ENCODE results near the gene SP9.

Gene SP9

DNA sequence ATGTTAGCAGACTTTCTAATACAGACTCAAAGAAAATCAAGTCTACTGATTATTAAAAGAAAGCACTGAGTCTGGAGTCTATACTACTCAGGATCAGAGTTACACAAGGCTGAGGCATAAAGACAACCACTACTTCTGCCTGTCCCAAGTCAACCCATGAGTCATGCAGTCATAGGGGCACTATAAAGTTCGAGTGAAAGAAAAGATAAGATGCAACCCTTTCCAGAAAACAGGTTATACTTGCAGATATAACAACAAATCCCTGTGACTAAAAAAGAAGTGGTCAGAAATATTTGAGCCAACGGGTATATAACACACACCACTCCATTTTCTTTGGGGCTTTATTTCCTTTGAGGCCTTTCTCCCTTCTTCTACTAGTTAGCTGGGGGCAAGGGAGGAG is 42.2 kb downstream of the SP9 start:
- TF ChIP-seq, protein P1, sequence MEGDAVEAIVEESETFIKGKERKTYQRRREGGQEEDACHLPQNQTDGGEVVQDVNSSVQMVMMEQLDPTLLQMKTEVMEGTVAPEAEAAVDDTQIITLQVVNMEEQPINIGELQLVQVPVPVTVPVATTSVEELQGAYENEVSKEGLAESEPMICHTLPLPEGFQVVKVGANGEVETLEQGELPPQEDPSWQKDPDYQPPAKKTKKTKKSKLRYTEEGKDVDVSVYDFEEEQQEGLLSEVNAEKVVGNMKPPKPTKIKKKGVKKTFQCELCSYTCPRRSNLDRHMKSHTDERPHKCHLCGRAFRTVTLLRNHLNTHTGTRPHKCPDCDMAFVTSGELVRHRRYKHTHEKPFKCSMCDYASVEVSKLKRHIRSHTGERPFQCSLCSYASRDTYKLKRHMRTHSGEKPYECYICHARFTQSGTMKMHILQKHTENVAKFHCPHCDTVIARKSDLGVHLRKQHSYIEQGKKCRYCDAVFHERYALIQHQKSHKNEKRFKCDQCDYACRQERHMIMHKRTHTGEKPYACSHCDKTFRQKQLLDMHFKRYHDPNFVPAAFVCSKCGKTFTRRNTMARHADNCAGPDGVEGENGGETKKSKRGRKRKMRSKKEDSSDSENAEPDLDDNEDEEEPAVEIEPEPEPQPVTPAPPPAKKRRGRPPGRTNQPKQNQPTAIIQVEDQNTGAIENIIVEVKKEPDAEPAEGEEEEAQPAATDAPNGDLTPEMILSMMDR (IDR thresholded peaks at IDR 0.05; ENCODE audit: low read depth, low read length) = no peak
- no peak overlapping the region for H3K4me3 ChIP-seq (replicated peaks in 1 of 2; ENCODE audit: low read depth in 2 of 2, low read length in 2 of 2)
- peak; percentile 14 to 47 for DNase-seq (ENCODE audit: low read depth in 2 of 2)

DNA sequence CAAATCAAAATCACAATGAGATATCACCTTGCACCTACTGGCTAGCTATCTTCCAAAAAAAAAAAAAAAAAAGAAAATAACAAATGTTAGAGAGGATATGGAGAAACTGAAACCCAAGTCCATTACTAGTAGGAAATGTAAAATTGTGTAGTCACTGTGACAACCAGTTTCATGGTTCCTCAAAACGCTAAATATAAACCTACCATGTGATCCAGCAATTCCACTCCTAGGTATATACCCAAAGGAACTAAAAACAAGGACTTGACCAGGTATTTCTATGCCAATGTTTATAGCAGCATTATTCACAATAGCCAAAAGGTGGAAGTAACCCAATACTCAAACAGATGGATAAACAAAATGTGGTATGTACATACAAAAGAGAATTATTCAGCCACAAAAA is 49.0 kb downstream of the SP9 start:
- no peak for DNase-seq (ENCODE audit: low read depth in 2 of 2)
- H3K4me3 ChIP-seq (replicated peaks in 1 of 2; ENCODE audit: low read depth in 2 of 2, low read length in 2 of 2) = no peak overlapping the region
- TF ChIP-seq, protein P1 (IDR thresholded peaks at IDR 0.05; ENCODE audit: low read depth, low read length) = no peak

DNA sequence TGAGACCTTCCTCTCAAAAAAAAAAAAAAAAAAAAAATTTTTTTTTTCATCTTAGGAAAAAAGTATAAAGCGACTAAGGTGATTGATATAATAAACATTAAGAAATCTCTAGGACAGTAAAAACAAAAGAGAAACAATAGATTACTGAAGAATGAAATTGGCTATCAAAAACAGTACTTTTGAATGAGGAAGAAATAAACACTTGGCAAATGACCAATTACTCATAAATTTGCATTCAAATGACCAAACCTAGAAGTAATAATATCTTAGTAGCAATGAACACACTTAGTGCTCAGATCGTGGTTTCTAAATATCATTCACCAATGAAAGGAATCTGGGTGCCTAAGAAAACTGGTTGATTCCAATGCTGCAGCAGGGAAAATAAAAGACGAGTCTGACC is 50.4 kb downstream of the SP9 start:
- DNase-seq (ENCODE audit: low read depth in 2 of 2) = no peak
- no peak overlapping the region for H3K4me3 ChIP-seq (replicated peaks in 1 of 2; ENCODE audit: low read depth in 2 of 2, low read length in 2 of 2)
- TF ChIP-seq, protein P1 (IDR thresholded peaks at IDR 0.05; ENCODE audit: low read depth, low read length) = no peak

Data from cardiac fibroblast (primary cell).